GM19035 (cell line): ENCODE data around the gene PHKG2.

Source experiments
- ATAC-seq: cut with Tn5 transposase; IDR thresholded peaks from one replicate; pipeline ENCODE4 v1.9.1; 2021; ENCODE audit not compliant: unreplicated experiment

The PHKG2 gene

DNA sequence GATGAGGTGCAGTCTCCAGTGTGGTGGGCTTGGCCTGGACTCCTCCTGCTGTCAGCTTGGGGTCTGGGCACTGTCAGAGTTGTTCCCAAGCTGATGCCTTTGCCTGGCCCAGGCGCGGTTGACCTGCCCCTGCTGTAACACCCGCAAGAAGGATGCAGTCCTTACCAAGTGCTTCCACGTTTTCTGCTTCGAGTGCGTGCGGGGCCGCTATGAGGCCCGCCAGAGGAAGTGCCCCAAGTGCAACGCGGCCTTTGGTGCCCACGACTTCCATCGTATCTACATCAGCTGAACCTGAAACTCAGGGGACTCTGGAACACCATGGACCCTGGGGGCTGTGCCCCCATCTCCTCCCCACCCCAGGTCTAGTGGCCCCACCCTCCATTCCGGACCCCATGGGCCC lies 25.6 kb downstream of the PHKG2 start:
- no peak for ATAC-seq

DNA sequence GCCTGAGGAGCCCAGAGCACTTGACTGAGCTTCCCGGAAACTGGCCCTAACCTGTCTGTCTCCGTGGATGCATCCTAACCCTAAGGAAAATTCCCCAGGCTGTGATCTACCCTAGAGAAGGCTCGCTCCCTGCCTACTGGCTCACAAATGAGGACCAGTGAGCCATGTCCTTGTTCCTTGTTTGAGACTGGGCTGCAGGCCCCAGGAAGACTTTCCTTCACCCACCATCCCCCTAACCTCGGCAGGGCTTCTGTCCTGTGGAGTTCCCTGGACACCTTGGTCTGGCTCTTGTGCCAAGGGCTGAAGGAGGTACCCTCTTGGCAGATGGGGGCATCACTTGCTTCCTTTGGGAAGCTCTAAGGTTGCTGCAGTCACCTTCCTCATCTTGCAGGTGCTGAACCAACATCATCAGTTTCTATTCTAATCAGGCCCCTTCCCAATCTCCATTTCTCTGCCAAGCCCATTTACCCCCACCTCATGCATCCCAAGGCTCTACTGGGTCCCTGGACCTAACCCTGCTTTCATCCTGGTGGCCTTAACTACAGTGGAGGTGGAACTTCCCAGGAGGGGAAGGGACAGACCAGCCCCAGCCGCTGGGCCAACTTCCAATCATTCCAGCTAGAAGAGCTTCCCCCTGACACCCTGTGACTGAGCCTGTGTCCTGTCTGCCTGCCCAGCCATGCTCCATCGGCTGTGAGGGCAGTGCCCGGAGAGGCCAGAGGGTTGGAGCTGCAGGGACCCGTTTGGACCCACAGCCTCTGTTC lies 26.3 kb downstream of the PHKG2 start:
- ATAC-seq: no peak

GRCh38 chr16:30775131-30775391 lies 26.8 kb downstream of the PHKG2 start:
- no peak for ATAC-seq

DNA sequence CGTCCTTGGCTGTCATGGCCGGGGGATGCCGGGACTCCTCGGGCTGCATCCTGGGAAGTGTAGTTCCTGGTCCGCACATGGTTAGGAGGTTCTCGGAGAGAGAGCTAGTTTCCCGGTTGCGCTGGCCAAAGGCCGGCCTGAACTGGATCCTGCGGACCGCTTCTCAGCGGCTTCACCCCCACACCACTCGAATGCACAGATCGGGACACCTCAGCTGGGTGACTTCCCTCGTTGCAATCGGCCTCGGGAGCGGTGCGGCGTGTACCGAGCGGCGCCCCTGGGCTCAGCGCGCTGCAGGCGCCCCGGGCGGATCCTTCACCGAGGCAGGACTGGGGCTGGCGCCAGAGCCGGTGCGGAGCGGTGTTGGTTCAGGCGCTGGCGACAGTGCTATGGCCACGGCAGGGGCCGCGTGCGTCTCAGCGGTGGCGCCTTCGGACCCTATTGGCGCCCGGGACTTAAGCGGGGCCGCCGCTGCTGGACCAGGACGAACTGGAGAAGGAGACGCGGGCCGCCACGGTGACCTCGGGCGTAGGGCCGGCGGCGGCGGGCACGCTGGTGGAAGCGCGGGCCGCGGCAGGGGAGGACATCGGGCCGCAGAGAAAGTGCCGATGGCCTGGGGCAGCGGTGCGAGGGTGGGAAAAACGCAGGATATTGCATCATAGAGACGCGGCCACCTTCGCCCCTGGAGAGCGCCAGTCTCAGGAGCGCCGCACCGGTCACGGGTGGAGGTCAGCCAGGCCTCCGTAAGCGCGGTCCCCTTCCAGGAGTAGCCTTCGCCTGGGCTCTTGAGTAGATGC lies 27.4 kb downstream of the PHKG2 start:
- no peak for ATAC-seq

DNA sequence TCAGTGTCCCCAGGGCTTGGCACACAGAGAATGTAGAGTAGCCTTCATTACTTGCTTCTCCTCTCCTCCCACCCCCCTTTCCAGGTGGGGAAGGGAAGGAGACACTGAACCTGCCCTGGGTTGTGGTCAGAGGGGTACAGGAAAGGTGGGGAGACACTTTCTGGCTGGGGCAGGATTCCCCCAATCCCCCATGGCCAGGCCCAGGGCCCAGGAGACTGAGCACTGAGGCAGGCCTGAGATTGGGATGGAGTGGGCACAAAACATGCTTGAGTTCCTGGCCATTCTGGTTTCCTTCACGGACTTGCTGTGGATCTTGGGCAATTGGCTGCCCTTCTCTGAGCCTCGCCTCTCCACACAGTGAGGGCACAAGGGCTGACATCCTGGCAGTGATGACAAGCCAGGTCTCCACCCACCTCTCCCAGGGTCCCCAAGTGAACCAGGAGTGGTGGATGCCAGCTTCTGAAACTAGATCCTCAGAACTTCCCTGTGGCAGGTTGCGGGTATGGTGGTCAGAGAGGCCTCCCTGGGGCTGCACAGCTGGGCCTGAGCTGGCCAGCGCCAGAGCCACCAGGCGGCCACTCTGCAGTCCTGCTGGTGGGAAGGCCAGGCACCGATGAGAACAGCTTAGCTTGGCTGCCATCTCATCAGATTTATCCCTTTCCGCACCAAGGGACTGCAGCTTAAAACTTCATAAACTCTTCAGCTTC lies 29.5 kb downstream of the PHKG2 start:
- no peak for ATAC-seq

- ATAC-seq: no peak
These were observed 30.5 kb downstream of the PHKG2 start for GRCh38 chr16:30778549-30779244.

DNA sequence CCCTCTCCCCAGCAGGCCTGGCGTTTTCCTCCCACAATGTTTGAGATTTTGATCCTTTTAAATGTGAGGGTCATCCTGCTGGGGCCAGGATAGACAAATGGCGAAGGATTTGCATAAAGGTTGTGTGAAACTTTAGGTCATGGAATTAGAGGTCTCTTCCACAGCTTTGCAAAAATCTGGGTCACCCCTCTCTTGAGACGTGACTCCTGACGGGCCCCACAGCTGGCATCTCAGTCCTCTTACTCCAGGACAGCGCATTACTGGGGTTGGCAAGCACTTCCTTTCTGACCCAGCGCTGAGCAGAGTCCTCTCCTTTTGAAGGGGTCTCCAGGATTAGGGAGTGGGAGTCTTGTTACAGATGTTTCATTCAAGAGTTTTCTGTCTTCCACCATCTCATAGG lies 31.4 kb downstream of the PHKG2 start:
- ATAC-seq: no peak

- ATAC-seq: no peak
These were observed 31.8 kb downstream of the PHKG2 start for GRCh38 chr16:30780021-30780420.

GRCh38 chr16:30780549-30780948 lies 32.3 kb downstream of the PHKG2 start:
- ATAC-seq: no peak

- ATAC-seq: no peak
These were observed 34.5 kb downstream of the PHKG2 start for GRCh38 chr16:30782486-30783279.

- no peak for ATAC-seq
These were observed 35.3 kb downstream of the PHKG2 start for GRCh38 chr16:30783280-30784109.

DNA sequence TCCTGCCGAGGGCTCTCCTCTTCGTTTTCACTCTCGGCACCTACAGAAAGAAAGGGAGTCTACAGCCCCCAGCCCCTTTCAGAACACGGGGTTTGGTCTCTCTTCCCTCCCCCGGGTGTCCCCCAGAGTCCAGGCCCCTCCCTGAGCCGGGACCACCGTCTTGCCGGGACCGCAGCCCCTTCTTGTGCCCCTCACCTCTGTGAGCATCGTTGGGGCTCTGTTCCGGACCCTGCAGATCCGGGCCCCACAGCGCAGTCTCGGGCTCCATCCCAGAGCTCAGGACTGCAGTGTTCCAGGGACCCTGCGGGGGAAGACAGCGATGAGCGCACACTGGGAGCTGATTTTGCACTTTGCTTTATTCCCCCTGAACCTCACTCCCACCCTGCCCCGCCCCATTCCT lies 36.0 kb downstream of the PHKG2 start:
- no peak for ATAC-seq

DNA sequence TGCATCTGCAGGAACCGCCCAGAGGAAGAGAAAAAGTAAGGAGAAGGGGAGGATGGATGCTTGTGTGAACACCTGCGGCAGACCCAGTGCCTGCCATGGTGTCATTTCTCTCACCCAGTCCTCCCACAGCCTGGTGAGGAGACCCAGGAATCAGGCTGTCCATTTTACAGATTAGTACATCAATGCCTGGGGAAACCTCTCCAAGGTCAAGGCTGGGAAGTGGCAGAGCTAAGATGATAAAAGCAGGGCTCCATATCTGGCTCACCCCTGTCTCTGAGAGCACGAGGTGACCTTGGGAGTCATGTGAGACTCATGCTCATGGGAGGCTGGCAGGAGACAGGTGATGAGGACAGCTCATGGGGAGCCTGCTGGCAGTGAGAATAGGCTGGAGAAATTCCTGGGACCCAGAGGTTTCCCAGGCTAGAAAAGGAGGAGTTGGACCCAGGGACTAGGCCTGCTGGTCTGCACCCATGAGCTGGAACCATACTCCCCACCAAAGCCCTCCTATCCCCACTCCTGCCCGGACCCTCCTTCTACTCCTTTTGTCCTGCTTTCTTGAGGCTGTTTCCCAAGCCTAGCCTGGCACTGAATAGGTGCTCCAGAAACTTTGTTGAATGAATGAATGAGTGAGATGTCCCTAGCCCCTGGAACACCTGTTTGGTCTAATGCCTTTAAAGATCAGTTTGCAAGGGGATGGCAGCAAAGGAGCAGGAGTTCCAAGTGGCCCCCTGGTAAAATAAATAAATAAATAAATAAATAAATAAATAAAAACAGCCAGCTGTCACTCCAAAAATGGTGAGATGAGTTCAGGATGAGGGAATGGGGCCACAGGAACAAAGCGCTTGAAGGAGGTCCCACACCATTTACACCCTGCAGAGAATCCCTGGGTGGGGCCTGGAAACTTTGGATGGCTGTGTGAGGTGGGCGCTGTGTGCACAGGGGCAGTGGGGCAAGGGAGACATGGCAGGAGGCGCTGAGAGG lies 37.2 kb downstream of the PHKG2 start:
- no peak for ATAC-seq

DNA sequence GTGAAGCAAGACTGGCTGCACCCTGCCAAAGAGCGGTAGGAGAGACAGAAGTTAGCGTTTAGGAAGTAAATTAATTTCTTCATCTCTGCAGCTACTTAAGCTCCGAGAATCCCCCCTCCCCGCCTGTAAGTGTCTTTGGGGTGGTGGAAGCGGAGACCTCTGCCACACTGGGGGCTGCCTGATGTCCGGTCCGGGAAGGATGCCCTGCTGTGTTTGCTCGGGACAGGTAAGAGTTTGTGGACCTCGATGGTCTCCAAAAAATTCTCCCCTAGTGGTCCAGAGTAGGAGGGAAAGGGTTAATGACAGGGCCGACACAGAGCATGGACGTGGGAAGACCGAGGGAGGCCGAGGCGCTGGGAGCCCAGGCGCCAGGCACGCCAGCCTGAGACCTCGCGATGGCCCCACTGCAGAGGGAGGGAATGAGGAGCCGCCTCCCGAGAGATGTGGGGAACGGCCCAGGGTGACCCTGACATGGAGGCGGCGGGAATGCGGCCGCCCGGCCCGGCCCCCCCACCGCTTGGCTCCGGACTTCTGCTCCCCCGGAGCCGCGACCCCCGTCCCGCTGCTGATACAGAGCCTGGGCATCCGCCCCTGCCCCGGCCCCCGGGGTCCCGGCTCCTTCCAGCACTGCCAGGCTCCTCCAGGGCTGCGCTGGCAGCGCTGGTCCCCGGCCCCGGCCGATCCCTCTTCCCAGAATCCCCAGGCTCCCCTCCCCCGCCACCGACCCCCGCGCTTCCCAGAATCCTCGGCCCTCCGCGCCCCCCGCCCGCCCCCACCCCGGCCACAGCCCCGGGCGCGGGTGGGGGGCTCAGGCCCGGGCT lies 38.1 kb downstream of the PHKG2 start:
- no peak for ATAC-seq

- ATAC-seq: no peak
These were observed 38.8 kb downstream of the PHKG2 start, which contains the start of gene ZNF629 for GRCh38 chr16:30786936-30787612. TSS of gene ZNF629 (minus strand) at chr16:30787205. CDS start at chr16:30784482, 2,723 bp downstream.

GRCh38 chr16:30787613-30788378 lies 39.6 kb downstream of the PHKG2 start:
- ATAC-seq: no peak
